Glutamatergic neuron (in vitro differentiated cells): Measurements from ENCODE around the gene SMR3B. TPM values are rescaled to one million over a fixed set of nuclear protein-coding genes. Genes with fewer than 3 reads are reported as not detected.

Experiments
- DNase-seq: peaks from one replicate; pipeline ENCODE4 v3.0.0; 2022
- H3K27ac Mint-ChIP-seq: one replicate; pipeline ENCODE4 v1.8.0; 2020; ENCODE audit warnings: mild to moderate bottlenecking, mixed read lengths, inconsistent platforms; ENCODE audit not compliant: unreplicated experiment
- H3K27me3 Mint-ChIP-seq: one replicate; pipeline ENCODE4 v1.8.0; 2020; ENCODE audit warnings: mild to moderate bottlenecking, moderate library complexity, mixed read lengths, inconsistent platforms; ENCODE audit not compliant: unreplicated experiment
- H3K36me3 Mint-ChIP-seq: one replicate; pipeline ENCODE4 v1.8.0; 2020; ENCODE audit warnings: mild to moderate bottlenecking, mixed read lengths, inconsistent platforms; ENCODE audit not compliant: unreplicated experiment
- H3K4me1 Mint-ChIP-seq: one replicate; pipeline ENCODE4 v1.8.0; 2020; ENCODE audit warnings: mild to moderate bottlenecking, low read depth, mixed read lengths, inconsistent platforms; ENCODE audit not compliant: unreplicated experiment
- H3K4me3 Mint-ChIP-seq: one replicate; pipeline ENCODE4 v1.8.0; 2020; ENCODE audit warnings: mild to moderate bottlenecking, mixed read lengths, inconsistent platforms; ENCODE audit not compliant: unreplicated experiment
- H3K9me3 Mint-ChIP-seq: one replicate; pipeline ENCODE4 v1.8.0; 2020; ENCODE audit warnings: mild to moderate bottlenecking, moderate library complexity, mixed read lengths, inconsistent platforms; ENCODE audit not compliant: unreplicated experiment
- total RNA-seq: library from RNA; stranded (reverse); fragmentation: NEBNext Ultra II Directional; extraction: Animal tissue kit (Norgen Biotek cat#: 25700); gene quantifications from one replicate; pipeline ENCODE4 v1.2.1, GENCODE V29; 2021; ENCODE audit not compliant: unreplicated experiment
- TF ChIP-seq, protein P1 (sequence below): fragments of 200-600 bp; sonication (generic); IDR thresholded peaks from one replicate; pipeline ENCODE4 v1.5.0; 2021; ENCODE audit not compliant: partially characterized antibody, unreplicated experiment

SMR3B gene
- total RNA-seq, 1 donor from 2014 or later, result not detected

DNA sequence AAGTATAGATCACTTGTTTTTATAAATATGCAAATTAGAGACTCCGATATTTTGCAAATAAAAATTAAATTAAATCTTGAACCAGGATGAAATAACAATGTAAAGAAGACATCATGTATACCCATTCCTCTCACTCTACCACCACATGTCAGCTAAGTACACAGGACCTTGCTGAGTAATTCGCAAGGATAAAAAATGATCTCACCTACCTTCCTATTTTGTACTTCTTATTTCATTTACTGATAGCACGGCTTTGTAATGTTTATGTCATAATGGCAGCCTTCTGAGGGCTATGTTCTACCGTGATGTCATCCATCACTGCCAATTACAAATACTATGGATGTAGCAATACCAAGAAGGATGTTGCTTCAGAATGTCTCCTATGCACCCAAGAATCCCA, 10.9 kb upstream of the SMR3B start:
- H3K9me3 Mint-ChIP-seq, result no peaks in the 10 kb centered on the region
- H3K4me3 Mint-ChIP-seq, result no peak overlapping the region
- no peak overlapping the region for H3K27ac Mint-ChIP-seq
- no peaks in the 10 kb centered on the region for H3K4me1 Mint-ChIP-seq
- TF ChIP-seq, protein P1, sequence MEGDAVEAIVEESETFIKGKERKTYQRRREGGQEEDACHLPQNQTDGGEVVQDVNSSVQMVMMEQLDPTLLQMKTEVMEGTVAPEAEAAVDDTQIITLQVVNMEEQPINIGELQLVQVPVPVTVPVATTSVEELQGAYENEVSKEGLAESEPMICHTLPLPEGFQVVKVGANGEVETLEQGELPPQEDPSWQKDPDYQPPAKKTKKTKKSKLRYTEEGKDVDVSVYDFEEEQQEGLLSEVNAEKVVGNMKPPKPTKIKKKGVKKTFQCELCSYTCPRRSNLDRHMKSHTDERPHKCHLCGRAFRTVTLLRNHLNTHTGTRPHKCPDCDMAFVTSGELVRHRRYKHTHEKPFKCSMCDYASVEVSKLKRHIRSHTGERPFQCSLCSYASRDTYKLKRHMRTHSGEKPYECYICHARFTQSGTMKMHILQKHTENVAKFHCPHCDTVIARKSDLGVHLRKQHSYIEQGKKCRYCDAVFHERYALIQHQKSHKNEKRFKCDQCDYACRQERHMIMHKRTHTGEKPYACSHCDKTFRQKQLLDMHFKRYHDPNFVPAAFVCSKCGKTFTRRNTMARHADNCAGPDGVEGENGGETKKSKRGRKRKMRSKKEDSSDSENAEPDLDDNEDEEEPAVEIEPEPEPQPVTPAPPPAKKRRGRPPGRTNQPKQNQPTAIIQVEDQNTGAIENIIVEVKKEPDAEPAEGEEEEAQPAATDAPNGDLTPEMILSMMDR, result no peak
- H3K27me3 Mint-ChIP-seq, result peaks cover 2% of the 10 kb centered on the region
- H3K36me3 Mint-ChIP-seq, result no peaks in the 10 kb centered on the region
- DNase-seq, result no peak

DNA sequence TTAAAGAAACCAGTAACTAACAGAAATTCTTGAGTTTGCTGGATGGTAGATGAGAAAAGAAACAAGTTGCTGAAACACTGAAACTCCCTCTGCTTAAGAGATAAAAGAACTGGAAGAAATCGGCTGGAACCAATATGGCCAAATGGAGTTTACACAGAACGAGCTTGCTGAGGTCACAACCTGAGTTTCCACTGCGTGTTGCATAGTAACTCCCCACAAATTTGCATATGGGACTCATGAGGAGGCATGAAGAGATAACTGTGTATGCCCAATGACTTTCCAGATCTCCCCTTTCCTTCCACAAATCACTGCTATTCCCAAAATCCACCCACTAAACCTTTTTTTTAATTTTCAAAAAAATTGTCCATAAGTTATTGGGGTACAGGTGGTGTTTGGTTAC, 10.2 kb upstream of the SMR3B start:
- H3K27me3 Mint-ChIP-seq, result peaks cover 2% of the 10 kb centered on the region
- H3K4me1 Mint-ChIP-seq, result no peaks in the 10 kb centered on the region
- no peak for DNase-seq
- no peaks in the 10 kb centered on the region for H3K36me3 Mint-ChIP-seq
- H3K9me3 Mint-ChIP-seq, result no peaks in the 10 kb centered on the region
- no peak overlapping the region for H3K27ac Mint-ChIP-seq
- no peak overlapping the region for H3K4me3 Mint-ChIP-seq
- TF ChIP-seq, protein P1, result no peak

DNA sequence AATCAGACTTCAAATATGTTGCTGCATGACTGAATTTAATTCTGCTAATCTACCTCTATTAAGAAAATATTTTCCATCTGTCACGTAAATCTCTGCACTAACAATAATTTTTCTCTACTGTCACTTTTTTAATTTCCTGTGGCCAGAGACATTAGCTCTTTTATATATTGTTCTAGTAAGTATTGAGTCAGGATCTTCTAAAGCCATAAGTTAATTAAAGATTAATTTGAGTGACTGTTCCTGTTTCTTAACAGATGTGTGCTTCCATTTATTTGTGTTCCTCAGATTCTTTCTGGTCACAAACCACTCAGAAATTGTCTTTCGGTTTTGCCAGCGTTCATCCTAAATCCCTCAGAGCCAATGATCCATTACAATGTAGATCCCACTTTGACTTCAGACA, 2.4 kb upstream of the SMR3B start:
- no peak overlapping the region for H3K4me3 Mint-ChIP-seq
- H3K27me3 Mint-ChIP-seq, result no peaks in the 10 kb centered on the region
- H3K4me1 Mint-ChIP-seq, result no peaks in the 10 kb centered on the region
- no peaks in the 10 kb centered on the region for H3K36me3 Mint-ChIP-seq
- TF ChIP-seq, protein P1, result no peak
- no peak for DNase-seq
- no peak overlapping the region for H3K27ac Mint-ChIP-seq
- H3K9me3 Mint-ChIP-seq, result no peaks in the 10 kb centered on the region

DNA sequence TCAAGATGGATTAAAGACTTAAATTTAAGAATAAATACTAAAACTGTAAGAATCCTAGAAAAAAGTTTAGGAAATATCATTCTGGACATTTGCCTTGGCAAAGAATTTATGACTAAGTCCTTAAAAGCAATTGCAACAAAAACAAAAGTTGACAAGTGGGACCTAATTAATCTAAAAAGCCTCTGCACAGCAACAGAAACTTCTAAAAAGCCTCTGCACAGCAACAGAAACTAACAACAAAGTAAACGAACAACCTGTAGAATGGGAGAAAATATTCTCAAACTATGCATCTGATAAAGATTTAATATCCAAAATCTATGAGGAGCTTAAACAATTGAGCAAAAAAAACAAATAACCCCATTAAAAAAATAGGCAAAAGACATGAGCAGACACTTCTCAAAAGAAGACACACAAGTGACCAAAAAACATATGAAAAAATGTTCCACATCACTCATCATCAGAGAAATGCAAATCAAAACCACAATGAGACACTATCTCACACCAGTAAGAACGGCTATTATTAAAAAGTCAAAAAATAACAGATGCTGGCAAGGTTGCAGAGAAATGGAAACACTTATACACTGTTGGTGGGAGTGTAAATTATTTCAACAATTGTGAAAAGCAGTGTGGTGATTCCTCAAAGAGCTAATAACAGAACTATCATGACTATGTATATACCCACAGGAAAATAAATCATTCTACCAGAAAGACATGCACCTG, 9.3 kb downstream of the SMR3B start:
- Mint-ChIP-seq H3K4me3 (no peak overlapping the region), H3K4me1 (no peaks in the 10 kb centered on the region), H3K27me3 (no peaks in the 10 kb centered on the region), H3K27ac (no peak overlapping the region), H3K9me3 (no peaks in the 10 kb centered on the region), H3K36me3 (no peaks in the 10 kb centered on the region)
- TF ChIP-seq, protein P1, result no peak
- no peak for DNase-seq

DNA sequence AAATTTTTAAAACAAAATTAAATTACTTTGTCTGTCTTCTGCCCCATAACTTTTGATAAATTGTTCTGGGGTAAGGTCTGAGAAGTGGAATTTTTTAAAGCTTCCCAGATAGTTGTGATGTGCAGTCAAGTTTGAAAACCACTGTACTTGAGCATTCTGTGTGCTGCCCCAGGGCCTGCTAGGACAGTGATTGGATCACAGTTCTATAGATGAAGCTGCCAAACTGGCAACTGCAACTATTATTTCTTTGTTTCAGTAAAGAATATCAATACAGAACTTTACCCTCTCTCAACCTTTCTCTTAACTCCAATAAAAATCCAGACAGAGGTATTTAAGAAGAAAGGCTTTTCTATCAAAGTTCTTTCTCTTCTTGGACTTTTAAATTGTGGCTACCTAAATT, 14.6 kb downstream of the SMR3B start, which contains the start of gene OPRPN:
TSS of gene OPRPN (plus strand) at position 361 of the 400 bp plus-strand sequence. CDS start 1,346 bp downstream, outside the sequence.
- Mint-ChIP-seq H3K27ac (no peak within 1 kb of the TSS), H3K27me3 (no peaks in the 10 kb centered on the region), H3K36me3 (no peaks in the 10 kb centered on the region), H3K4me1 (no peaks in the 10 kb centered on the region), H3K4me3 (no peak within 1 kb of the TSS), H3K9me3 (no peaks in the 10 kb centered on the region)
- TF ChIP-seq, protein P1, result no peak
- no peak for DNase-seq
